ENCODE results near the gene SPHK2. TPM values are rescaled to one million over a fixed set of nuclear protein-coding genes. Genes with fewer than 3 reads are reported as not detected.
"Not testable (repeated sequence)": the region's sequence is repeated elsewhere in the genome, so short reads cannot be mapped to it uniquely, and the experiment has no call there.

The SPHK2 gene
- total and polyA plus RNA-seq, 2 experiments from 2014 or later: 18.3 to 50.3 TPM

DNA sequence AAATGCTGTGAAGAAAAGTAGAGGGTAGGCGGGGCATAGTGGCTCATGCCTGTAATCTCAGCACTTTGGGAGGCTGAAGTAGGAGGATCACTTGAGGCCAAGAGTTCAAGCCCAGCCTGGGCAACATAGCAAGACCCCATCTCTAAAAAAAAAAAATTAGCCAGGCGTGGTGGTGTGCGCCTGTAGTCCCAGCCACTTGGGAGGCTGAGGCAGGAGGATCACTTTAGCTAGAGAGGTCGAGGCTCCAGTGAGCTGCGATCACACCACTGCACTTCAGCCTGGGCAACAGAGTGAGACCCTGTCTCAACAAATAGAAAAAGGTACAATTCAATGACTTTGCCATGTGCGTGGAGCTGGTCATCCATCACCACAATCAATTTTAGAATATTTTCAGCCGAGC is 41.4 kb upstream of the SPHK2 start:
- H3K27ac ChIP-seq (ENCODE audit: low read depth); H3K4me3 Mint-ChIP-seq; DNase-seq (ENCODE audit: low spot score); H3K36me3 Mint-ChIP-seq (ENCODE audit: low read depth); H3K27me3 ChIP-seq (ENCODE audit: insufficient read depth); H3K4me3 ChIP-seq; H3K4me2 ChIP-seq; H3K4me1 Mint-ChIP-seq; H3K4me1 ChIP-seq (ENCODE audit: insufficient read depth); H3F3A ChIP-seq (replicated peaks; ENCODE audit: low read depth); ATAC-seq; H3K9me3 Mint-ChIP-seq; H4K20me1 ChIP-seq (replicated peaks; ENCODE audit: insufficient read depth); H3K9me2 ChIP-seq (ENCODE audit: insufficient read depth); H3K79me2 ChIP-seq (replicated peaks; ENCODE audit: insufficient read depth); H3K27ac Mint-ChIP-seq; H2AFZ ChIP-seq; H3K36me3 ChIP-seq (ENCODE audit: insufficient read depth): not testable (repeated sequence)
- peaks cover 12% of the 10 kb centered on the region for H3K27me3 Mint-ChIP-seq (ENCODE audit: insufficient read depth, low read depth, poor library complexity)

DNA sequence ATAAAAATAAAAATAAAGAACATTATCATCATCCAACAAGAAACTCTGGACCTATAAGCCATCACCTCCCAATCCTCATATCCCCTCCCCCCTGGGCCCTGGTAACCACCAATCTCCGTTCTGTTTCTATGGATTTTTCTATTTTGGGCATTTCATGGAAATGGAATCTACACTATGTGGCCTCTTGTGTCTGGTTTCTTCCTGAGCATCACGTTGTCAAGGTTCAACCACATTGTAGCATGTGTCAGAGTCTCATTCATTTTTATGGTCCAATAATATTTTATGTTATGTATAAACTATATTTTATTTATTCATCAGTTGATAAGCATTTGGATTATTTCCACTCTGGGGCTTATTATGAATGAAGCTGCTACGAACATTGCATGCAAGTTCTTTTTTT is 40.4 kb upstream of the SPHK2 start:
- Histone ChIP-seq H3K9me2 (ENCODE audit: insufficient read depth) (no peaks in the 10 kb centered on the region), H3F3A (replicated peaks; ENCODE audit: low read depth) (no peaks in the 10 kb centered on the region), H3K36me3 (ENCODE audit: insufficient read depth) (no peaks in the 10 kb centered on the region), H2AFZ (no peak overlapping the region), H3K79me2 (replicated peaks; ENCODE audit: insufficient read depth) (no peaks in the 10 kb centered on the region), H3K4me2 (no peak overlapping the region), H3K27me3 (ENCODE audit: insufficient read depth) (no peaks in the 10 kb centered on the region), H4K20me1 (replicated peaks; ENCODE audit: insufficient read depth) (no peaks in the 10 kb centered on the region), H3K4me1 (ENCODE audit: insufficient read depth) (0 out of 2 replicates have a peak, but pooled peaks cover 2% of the 10 kb centered on the region), H3K27ac (ENCODE audit: low read depth) (no peak overlapping the region), H3K4me3 (no peak overlapping the region)
- no peaks in the 10 kb centered on the region for H3K9me3 Mint-ChIP-seq
- peaks cover 8% of the 10 kb centered on the region for H3K27me3 Mint-ChIP-seq (ENCODE audit: insufficient read depth, low read depth, poor library complexity)
- H3K36me3 Mint-ChIP-seq (ENCODE audit: low read depth): no peaks in the 10 kb centered on the region
- no peak for DNase-seq (ENCODE audit: low spot score)
- H3K27ac Mint-ChIP-seq: no peak overlapping the region
- no peak for ATAC-seq
- H3K4me3 Mint-ChIP-seq: no peak overlapping the region
- H3K4me1 Mint-ChIP-seq: peaks cover 2% of the 10 kb centered on the region
- TF ChIP-seq ZNF331 (CRISPR knock-in tag; IDR thresholded peaks at IDR 0.05; ENCODE audit: low read depth) (no peak), EZH2phosphoT487 (IDR thresholded peaks at IDR 0.05; ENCODE audit: unreplicated experiment) (no peak), NANOG (IDR thresholded peaks at IDR 0.05; ENCODE audit: borderline replicate concordance) (no peak), EZH2 (IDR thresholded peaks at IDR 0.05; ENCODE audit: low read depth, unreplicated experiment) (no peak), ZNF114 (CRISPR knock-in tag; IDR thresholded peaks at IDR 0.05) (no peak), STAT1 (IDR thresholded peaks at IDR 0.05; ENCODE audit: unreplicated experiment) (no peak)
- TF ChIP-seq, protein P1, sequence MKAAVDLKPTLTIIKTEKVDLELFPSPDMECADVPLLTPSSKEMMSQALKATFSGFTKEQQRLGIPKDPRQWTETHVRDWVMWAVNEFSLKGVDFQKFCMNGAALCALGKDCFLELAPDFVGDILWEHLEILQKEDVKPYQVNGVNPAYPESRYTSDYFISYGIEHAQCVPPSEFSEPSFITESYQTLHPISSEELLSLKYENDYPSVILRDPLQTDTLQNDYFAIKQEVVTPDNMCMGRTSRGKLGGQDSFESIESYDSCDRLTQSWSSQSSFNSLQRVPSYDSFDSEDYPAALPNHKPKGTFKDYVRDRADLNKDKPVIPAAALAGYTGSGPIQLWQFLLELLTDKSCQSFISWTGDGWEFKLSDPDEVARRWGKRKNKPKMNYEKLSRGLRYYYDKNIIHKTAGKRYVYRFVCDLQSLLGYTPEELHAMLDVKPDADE (IDR thresholded peaks at IDR 0.05): no peak
- TF ChIP-seq, protein P2, sequence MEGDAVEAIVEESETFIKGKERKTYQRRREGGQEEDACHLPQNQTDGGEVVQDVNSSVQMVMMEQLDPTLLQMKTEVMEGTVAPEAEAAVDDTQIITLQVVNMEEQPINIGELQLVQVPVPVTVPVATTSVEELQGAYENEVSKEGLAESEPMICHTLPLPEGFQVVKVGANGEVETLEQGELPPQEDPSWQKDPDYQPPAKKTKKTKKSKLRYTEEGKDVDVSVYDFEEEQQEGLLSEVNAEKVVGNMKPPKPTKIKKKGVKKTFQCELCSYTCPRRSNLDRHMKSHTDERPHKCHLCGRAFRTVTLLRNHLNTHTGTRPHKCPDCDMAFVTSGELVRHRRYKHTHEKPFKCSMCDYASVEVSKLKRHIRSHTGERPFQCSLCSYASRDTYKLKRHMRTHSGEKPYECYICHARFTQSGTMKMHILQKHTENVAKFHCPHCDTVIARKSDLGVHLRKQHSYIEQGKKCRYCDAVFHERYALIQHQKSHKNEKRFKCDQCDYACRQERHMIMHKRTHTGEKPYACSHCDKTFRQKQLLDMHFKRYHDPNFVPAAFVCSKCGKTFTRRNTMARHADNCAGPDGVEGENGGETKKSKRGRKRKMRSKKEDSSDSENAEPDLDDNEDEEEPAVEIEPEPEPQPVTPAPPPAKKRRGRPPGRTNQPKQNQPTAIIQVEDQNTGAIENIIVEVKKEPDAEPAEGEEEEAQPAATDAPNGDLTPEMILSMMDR (conservative IDR thresholded peaks at IDR 0.05; ENCODE audit: low read depth in 2 of 2): no peak
- TF ChIP-seq, protein P3, sequence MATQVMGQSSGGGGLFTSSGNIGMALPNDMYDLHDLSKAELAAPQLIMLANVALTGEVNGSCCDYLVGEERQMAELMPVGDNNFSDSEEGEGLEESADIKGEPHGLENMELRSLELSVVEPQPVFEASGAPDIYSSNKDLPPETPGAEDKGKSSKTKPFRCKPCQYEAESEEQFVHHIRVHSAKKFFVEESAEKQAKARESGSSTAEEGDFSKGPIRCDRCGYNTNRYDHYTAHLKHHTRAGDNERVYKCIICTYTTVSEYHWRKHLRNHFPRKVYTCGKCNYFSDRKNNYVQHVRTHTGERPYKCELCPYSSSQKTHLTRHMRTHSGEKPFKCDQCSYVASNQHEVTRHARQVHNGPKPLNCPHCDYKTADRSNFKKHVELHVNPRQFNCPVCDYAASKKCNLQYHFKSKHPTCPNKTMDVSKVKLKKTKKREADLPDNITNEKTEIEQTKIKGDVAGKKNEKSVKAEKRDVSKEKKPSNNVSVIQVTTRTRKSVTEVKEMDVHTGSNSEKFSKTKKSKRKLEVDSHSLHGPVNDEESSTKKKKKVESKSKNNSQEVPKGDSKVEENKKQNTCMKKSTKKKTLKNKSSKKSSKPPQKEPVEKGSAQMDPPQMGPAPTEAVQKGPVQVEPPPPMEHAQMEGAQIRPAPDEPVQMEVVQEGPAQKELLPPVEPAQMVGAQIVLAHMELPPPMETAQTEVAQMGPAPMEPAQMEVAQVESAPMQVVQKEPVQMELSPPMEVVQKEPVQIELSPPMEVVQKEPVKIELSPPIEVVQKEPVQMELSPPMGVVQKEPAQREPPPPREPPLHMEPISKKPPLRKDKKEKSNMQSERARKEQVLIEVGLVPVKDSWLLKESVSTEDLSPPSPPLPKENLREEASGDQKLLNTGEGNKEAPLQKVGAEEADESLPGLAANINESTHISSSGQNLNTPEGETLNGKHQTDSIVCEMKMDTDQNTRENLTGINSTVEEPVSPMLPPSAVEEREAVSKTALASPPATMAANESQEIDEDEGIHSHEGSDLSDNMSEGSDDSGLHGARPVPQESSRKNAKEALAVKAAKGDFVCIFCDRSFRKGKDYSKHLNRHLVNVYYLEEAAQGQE (IDR thresholded peaks at IDR 0.05; ENCODE audit: unreplicated experiment): no peak
- TF ChIP-seq, protein P4, sequence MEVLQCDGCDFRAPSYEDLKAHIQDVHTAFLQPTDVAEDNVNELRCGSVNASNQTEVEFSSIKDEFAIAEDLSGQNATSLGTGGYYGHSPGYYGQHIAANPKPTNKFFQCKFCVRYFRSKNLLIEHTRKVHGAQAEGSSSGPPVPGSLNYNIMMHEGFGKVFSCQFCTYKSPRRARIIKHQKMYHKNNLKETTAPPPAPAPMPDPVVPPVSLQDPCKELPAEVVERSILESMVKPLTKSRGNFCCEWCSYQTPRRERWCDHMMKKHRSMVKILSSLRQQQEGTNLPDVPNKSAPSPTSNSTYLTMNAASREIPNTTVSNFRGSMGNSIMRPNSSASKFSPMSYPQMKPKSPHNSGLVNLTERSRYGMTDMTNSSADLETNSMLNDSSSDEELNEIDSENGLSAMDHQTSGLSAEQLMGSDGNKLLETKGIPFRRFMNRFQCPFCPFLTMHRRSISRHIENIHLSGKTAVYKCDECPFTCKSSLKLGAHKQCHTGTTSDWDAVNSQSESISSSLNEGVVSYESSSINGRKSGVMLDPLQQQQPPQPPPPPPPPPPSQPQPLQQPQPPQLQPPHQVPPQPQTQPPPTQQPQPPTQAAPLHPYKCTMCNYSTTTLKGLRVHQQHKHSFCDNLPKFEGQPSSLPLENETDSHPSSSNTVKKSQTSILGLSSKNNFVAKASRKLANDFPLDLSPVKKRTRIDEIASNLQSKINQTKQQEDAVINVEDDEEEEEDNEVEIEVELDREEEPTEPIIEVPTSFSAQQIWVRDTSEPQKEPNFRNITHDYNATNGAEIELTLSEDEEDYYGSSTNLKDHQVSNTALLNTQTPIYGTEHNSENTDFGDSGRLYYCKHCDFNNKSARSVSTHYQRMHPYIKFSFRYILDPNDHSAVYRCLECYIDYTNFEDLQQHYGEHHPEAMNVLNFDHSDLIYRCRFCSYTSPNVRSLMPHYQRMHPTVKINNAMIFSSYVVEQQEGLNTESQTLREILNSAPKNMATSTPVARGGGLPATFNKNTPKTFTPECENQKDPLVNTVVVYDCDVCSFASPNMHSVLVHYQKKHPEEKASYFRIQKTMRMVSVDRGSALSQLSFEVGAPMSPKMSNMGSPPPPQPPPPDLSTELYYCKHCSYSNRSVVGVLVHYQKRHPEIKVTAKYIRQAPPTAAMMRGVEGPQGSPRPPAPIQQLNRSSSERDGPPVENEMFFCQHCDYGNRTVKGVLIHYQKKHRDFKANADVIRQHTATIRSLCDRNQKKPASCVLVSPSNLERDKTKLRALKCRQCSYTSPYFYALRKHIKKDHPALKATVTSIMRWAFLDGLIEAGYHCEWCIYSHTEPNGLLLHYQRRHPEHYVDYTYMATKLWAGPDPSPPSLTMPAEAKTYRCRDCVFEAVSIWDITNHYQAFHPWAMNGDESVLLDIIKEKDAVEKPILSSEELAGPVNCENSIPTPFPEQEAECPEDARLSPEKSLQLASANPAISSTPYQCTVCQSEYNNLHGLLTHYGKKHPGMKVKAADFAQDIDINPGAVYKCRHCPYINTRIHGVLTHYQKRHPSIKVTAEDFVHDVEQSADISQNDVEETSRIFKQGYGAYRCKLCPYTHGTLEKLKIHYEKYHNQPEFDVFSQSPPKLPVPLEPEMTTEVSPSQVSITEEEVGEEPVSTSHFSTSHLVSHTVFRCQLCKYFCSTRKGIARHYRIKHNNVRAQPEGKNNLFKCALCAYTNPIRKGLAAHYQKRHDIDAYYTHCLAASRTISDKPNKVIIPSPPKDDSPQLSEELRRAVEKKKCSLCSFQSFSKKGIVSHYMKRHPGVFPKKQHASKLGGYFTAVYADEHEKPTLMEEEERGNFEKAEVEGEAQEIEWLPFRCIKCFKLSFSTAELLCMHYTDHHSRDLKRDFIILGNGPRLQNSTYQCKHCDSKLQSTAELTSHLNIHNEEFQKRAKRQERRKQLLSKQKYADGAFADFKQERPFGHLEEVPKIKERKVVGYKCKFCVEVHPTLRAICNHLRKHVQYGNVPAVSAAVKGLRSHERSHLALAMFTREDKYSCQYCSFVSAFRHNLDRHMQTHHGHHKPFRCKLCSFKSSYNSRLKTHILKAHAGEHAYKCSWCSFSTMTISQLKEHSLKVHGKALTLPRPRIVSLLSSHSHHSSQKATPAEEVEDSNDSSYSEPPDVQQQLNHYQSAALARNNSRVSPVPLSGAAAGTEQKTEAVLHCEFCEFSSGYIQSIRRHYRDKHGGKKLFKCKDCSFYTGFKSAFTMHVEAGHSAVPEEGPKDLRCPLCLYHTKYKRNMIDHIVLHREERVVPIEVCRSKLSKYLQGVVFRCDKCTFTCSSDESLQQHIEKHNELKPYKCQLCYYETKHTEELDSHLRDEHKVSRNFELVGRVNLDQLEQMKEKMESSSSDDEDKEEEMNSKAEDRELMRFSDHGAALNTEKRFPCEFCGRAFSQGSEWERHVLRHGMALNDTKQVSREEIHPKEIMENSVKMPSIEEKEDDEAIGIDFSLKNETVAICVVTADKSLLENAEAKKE (CRISPR knock-in tag; IDR thresholded peaks at IDR 0.05): no peak

Data from GM23338 (cell line).